NCI-H1694 (cell line): ENCODE results near the gene MARCHF9.
A peak's percentile ranks its signal among the peaks of the same experiment; 100 is the strongest.

Experiments
- DNase-seq: peaks from one replicate; lab custom pipeline; 2025; lab: John Stamatoyannopoulos, UW

The MARCHF9 gene

DNA sequence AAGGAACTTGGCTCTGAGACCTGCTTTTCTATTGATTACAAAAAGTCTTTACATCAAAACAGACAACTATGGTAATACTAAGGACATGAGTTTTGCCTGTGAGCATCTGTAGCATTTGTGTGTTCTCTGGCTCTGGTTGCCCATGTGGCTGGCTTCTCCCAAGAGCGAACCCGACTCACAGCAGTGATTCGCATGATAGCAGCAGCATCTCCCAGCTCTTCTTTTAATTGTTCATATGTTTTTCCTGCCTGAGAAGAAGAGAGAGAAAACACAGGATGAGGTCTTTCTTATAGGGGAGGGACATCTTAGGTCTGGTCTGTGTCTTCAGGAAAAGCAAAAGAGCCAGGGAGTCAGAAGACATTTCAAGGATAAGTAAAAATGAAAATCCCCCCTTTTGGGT is 46.1 kb downstream of the MARCHF9 start:
- no peak for DNase-seq

DNA sequence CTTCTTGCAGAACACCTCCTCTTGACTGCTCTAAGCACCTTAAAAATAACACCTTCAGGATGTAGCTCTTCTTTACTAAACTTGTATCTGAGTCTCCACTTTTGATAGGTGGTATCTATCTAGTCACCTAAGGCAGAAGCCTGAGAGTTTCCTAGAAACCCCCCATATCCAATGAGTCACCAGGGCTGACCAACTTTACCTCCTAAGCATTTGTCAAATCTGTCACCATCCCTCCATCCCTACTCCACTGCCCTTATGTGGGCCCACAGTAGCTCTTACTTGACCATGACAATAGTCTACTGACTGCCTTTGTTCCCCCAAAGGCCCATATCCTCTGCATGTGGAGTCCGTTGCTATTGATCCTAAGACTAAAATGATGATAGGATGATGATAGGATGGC is 47.7 kb downstream of the MARCHF9 start:
- DNase-seq: no peak

DNA sequence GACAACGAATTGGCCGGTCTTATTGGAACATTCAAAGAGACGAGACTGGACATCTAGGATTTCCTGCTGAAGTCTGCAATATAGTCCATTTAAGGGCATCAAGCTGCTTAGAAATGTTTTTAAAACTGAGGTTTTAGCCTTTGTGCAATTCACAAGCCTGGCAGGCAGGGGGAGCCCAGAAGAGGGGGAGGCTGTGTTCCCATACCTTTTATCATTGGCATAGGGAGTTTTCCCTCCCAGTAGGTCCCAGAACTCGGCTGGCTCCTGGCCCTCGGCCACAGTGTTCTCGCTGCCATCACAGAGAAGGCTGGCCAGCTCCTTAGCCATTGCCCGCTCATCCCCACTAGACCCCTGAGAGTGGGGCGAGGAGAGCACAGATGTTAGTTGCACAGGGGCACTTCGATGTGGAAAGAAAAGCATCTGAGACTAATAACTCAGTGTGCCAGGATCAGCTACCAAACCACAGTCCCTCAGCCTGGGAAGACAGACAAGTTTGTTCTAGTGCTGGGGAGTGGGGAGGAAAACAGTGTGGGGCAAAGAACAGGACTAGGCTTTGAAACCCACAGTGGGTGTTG is 48.5 kb downstream of the MARCHF9 start:
- DNase-seq: peak; percentile 43

DNA sequence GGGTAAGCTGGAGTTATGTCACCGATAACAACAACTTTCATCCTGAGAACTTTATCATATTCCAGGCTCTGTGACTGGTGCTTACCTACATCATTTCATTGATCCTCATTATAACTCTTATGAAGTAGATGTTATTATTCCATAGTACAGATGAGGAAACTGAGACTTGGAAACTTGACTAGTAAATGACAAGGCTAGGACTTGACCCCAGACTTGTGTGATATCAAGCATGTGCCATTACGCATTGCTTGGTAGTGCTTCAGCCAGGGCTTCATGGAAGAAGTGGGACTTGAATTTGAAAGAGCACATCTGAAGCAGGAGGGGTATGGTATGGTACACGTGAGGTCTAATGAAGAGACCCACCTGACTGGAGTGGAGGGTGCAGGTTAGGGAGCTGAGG is 51.8 kb downstream of the MARCHF9 start:
- no peak for DNase-seq

DNA sequence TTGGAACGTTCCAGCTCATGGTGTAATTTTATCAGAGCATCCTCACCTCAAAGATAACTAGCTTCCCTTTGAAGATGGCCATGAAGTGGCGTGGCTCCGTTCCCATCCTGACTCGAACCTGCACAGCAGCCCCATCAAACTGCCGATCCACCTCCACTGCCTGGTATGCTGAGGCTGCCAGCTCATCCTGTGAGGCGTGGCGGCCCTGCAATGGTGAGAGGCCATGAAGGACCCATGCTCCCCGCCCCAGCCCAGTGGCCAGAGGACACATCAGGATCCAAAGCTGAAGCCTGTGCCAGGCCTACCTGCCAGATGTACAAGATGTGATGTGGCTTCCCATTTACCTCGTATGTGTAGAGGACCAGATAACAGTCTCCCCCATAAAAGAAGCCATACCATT is 52.4 kb downstream of the MARCHF9 start:
- no peak for DNase-seq

DNA sequence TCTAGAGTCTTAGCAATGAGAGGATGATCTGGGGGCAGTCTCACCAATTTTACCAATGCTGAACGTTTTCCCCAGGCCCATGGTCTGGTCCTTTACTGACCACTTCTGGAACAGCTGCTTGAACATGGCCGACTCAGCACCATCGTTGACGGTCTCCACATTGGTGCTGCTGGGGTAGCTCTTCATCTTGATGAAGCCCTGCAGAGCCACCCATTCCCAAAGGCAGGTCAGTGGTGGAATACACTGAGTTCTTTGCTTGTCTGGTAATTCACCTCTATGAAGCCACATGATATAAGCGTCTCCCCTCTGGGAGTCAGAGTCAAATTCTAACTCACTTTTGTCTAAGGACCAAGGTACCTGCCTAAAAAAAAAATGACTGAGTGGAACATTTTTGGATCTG is 53.4 kb downstream of the MARCHF9 start:
- no peak for DNase-seq

DNA sequence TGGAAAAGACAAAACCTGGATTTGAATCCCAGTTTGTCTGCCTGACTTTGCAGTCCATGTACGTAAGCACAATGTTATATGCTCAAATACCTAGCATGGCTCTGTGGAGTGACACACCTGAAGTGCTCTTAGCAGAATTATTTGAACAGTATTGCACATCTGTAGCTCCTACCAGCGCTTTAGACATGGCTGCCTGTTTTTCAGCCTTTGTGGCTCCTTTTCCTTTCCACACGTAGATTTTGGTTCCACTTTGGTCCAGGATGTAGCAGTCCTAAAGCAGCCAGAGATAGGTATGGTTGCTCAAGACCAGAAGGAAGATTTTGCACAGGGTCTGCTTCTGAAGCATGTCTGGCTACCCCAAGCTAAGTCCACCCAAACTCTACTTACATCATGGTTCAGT is 54.5 kb downstream of the MARCHF9 start:
- DNase-seq: no peak
